ENCODE measurements around the gene ABTB1.

DNA sequence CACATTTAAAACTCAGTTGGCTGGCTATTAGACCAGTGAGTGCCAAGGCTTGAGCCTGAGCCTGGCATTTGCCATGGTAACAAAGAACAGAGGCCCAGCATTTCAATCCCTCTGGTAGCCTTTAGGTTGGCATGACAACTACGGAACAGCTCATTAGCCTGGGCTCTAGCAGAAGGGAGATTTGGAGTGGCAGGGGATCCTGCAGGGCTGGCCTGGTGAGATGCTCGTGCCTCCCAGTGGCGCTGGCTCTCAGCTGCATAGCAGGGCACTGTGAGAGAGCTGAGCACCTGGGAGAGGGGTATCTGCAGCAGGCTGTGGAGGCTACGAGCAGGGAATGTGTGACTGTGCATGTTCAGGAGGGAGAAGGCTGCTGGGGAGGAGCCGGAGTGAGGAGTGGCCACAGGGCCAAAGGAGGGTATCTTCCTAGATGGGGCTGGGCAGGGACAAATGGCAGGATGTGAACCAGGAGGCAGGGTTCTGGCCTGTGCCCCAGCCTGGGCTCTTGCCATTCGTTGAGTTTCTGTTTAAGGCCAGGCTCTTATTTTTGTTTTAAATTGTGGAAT, 5.6 kb upstream of the ABTB1 start:
- TF ChIP-seq POLR2A (IDR thresholded peaks at IDR 0.05; ENCODE audit: low read depth, low read length) (no peak), POLR2AphosphoS5 (IDR thresholded peaks at IDR 0.05; ENCODE audit: low read depth, low read length) (no peak), TAF1 (IDR thresholded peaks at IDR 0.05; ENCODE audit: borderline replicate concordance, low read depth, low read length) (no peak)
